ENCODE results near the gene IPCEF1. TPM values are rescaled to one million over a fixed set of nuclear protein-coding genes. Genes with fewer than 3 reads are reported as not detected.
A peak's percentile ranks its signal among the peaks of the same experiment; 100 is the strongest.

Gene IPCEF1
- polyA plus RNA-seq, 1 donor from 2014 or later = 3.9 TPM

DNA sequence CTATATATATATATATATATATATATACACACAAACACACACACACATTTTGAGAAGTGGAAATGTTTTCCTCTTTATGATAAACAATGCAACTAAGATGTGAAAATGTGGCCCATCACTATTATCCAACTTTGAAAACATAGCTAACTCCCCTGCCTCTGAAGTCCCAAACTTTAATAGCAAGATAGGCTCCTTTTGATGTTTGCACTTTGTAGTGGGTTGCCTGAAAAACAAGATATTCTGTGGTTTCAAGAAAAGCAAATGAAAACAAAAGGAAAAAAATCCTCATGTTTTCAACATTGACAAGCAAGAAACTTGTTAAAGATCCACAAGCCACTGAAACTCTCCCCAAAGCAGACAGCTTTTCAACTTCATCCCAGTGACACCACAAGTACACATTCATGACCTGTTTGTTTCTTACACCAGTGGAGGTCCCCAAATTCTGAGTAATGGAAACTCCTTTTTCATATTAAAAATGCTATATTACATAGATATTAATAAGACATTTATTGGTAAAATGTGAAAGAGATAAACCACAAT, 90.0 kb downstream of the IPCEF1 start:
- Histone ChIP-seq H3K4me3 (ENCODE audit: low read length) (no peak overlapping the region), H3K9me2 (ENCODE audit: insufficient read depth, low read length) (no peaks in the 10 kb centered on the region), H4K20me1 (ENCODE audit: insufficient read depth) (no peaks in the 10 kb centered on the region), H3K4me2 (ENCODE audit: low read length) (no peak overlapping the region), H3K27ac (ENCODE audit: low read length) (no peak overlapping the region), H3K9ac (ENCODE audit: low read length) (no peak overlapping the region), H3K27me3 (ENCODE audit: insufficient read depth, low read depth, low read length) (no peaks in the 10 kb centered on the region), H3K79me2 (replicated peaks; ENCODE audit: insufficient read depth, low read length) (no peaks in the 10 kb centered on the region), H3F3A (ENCODE audit: insufficient read depth, low read length, poor library complexity, severe bottlenecking) (no peaks in the 10 kb centered on the region), H3K36me3 (ENCODE audit: insufficient read depth, low read length) (no peaks in the 10 kb centered on the region), H3K9me3 (ENCODE audit: low read length) (no peaks in the 10 kb centered on the region), H2AFZ (ENCODE audit: low read depth, low read length) (no peak overlapping the region)
- TF ChIP-seq TAF1 (IDR thresholded peaks at IDR 0.05; ENCODE audit: low read depth) (no peak), CTCF (IDR thresholded peaks at IDR 0.05; ENCODE audit: poor library complexity, severe bottlenecking) (no peak), POLR2AphosphoS5 (IDR thresholded peaks at IDR 0.05) (no peak), EZH2 (IDR thresholded peaks at IDR 0.05; ENCODE audit: borderline replicate concordance, insufficient read depth, low read length, poor library complexity, severe bottlenecking) (no peak)

GRCh38 chr6:154261688-154262397, 94.8 kb downstream of the IPCEF1 start:
- Histone ChIP-seq H3K27ac (ENCODE audit: low read length) (peak overlapping the region; percentile 35), H3K9ac (ENCODE audit: low read length) (no peak overlapping the region), H3K79me2 (replicated peaks; ENCODE audit: insufficient read depth, low read length) (no peaks in the 10 kb centered on the region)

More at GRCh38 chr6:154261688-154262397, 94.8 kb downstream of the IPCEF1 start:
- Histone ChIP-seq H2AFZ (ENCODE audit: low read depth, low read length) (no peak overlapping the region), H3F3A (ENCODE audit: insufficient read depth, low read length, poor library complexity, severe bottlenecking) (no peaks in the 10 kb centered on the region), H3K27me3 (ENCODE audit: insufficient read depth, low read depth, low read length) (no peaks in the 10 kb centered on the region), H4K20me1 (ENCODE audit: insufficient read depth) (no peaks in the 10 kb centered on the region), H3K9me3 (ENCODE audit: low read length) (no peaks in the 10 kb centered on the region), H3K36me3 (ENCODE audit: insufficient read depth, low read length) (no peaks in the 10 kb centered on the region), H3K9me2 (ENCODE audit: insufficient read depth, low read length) (no peaks in the 10 kb centered on the region), H3K4me2 (ENCODE audit: low read length) (no peak overlapping the region), H3K4me3 (ENCODE audit: low read length) (no peak overlapping the region)
- peak; percentile 8 for TF ChIP-seq CTCF (IDR thresholded peaks at IDR 0.05; ENCODE audit: poor library complexity, severe bottlenecking)
- no peak for TF ChIP-seq RAD21 (conservative IDR thresholded peaks at IDR 0.05)
